Measurements from ENCODE around the gene CADM4. TPM values are rescaled to one million over a fixed set of nuclear protein-coding genes. Genes with fewer than 3 reads are reported as not detected.

CADM4 gene
- total RNA-seq, 1 experiment from 2014 or later, result 28.7 TPM

- TF ChIP-seq CTCF (IDR thresholded peaks at IDR 0.05 in 2 of 3, conservative IDR thresholded peaks at IDR 0.05 in 1 of 3; ENCODE audit: borderline replicate concordance in 1 of 3, insufficient read depth in 1 of 3, low read depth in 2 of 3, low read length in 2 of 3) (no peak), TCF7L2 (IDR thresholded peaks at IDR 0.05; ENCODE audit: borderline replicate concordance, extremely low read depth, insufficient read depth, insufficient read length) (no peak), POLR2AphosphoS5 (IDR thresholded peaks at IDR 0.05; ENCODE audit: low read depth, low read length) (no peak), RAD21 (IDR thresholded peaks at IDR 0.05; ENCODE audit: low read depth) (no peak), POLR2A (IDR thresholded peaks at IDR 0.05; ENCODE audit: borderline replicate concordance, extremely low read depth, insufficient read depth, insufficient read length) (no peak), ELF1 (IDR thresholded peaks at IDR 0.05; ENCODE audit: borderline replicate concordance, low read depth) (no peak), CEBPB (IDR thresholded peaks at IDR 0.05; ENCODE audit: low read depth) (no peak), EZH2 (IDR thresholded peaks at IDR 0.05) (no peak)
These were observed 10.9 kb downstream of the CADM4 start (continued) for GRCh38 chr19:43628646-43629326.

DNA sequence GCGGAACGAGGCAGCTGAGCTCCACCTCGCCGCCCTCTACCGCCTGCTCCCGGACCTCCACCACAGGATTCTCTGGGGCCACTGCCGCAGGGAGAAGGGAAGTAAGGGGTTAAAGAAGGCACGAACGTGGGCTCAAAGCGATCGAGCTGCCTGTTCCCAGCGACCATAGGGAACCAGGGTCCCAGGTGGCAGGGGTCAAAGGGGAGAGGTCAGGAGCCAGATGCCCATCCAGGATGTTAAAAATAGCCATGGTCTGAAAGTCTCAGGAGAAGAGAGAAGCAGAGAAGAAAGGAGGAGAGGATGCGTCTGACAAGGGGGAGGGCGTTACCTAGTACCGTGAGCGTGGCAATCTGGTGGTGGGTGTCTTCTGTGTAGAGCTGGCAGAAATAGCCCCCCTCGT lies 12.8 kb downstream of the CADM4 start:
- no peaks in the 10 kb centered on the region for H4K20me1 ChIP-seq (ENCODE audit: insufficient read depth)
- DNase-seq (ENCODE audit: low read depth, low spot score) (no peak), ATAC-seq (no peak)
- TF ChIP-seq FOSL1 (IDR thresholded peaks at IDR 0.05; ENCODE audit: low read depth) (no peak), CEBPB (IDR thresholded peaks at IDR 0.05; ENCODE audit: low read depth) (no peak), CTCF (IDR thresholded peaks at IDR 0.05 in 2 of 3, conservative IDR thresholded peaks at IDR 0.05 in 1 of 3; ENCODE audit: borderline replicate concordance in 1 of 3, insufficient read depth in 1 of 3, low read depth in 2 of 3, low read length in 2 of 3) (no peak)
- intact Hi-C loops (cut with micrococcal nuclease), result no loop called here
- no peaks in the 10 kb centered on the region for H3K36me3 ChIP-seq (ENCODE audit: control insufficient read depth in 1 of 2, insufficient read depth in 2 of 2, low read length in 2 of 2)
- no peaks in the 10 kb centered on the region for H3K9me2 ChIP-seq (ENCODE audit: insufficient read depth)
- no peaks in the 10 kb centered on the region for H3K27me3 ChIP-seq (ENCODE audit: insufficient read depth, low read length)
- peaks cover 12 to 17% of the 10 kb centered on the region in 2 experiments for H3K4me1 ChIP-seq (ENCODE audit: control insufficient read depth in 1 of 2, insufficient read depth in 2 of 2, low read length in 2 of 2)
- no peak overlapping the region for H3K4me3 ChIP-seq (replicated peaks in 1 of 2; ENCODE audit: low read depth in 1 of 2, low read length in 2 of 2)
- no peaks in the 10 kb centered on the region for H3K79me2 ChIP-seq (ENCODE audit: insufficient read depth, low read length)
- no peak overlapping the region for H2AFZ ChIP-seq (ENCODE audit: low read depth, low read length, poor library complexity, severe bottlenecking)
- no peaks in the 10 kb centered on the region for H3K9me3 ChIP-seq (ENCODE audit: control insufficient read depth in 1 of 2, insufficient read depth in 1 of 2, low read depth in 1 of 2, low read length in 2 of 2)
- ChIA-PET POLR2A (no interaction called here), CTCF (interaction anchor here (1.5 kb wide), 1 partner anchor 31 kb away, joined by 4 read pairs; the partner anchor contains the start of genes IRGQ and ZNF576), RAD21 (ENCODE audit: low non-redundant PET in 1 of 2, low total read pairs in 2 of 2, uncharacterized antibody in 2 of 2, unreplicated experiment in 2 of 2) (no interaction called here)
- no peak overlapping the region for H3K9ac ChIP-seq (ENCODE audit: low read length)
- H3K4me2 ChIP-seq (ENCODE audit: low read length), result no peak overlapping the region
- no TSS peak for BruUV-seq (replicated peaks)
- H3K27ac ChIP-seq (ENCODE audit: low read depth, low read length), result no peak overlapping the region
